ENCODE measurements around the gene GART.

DNA sequence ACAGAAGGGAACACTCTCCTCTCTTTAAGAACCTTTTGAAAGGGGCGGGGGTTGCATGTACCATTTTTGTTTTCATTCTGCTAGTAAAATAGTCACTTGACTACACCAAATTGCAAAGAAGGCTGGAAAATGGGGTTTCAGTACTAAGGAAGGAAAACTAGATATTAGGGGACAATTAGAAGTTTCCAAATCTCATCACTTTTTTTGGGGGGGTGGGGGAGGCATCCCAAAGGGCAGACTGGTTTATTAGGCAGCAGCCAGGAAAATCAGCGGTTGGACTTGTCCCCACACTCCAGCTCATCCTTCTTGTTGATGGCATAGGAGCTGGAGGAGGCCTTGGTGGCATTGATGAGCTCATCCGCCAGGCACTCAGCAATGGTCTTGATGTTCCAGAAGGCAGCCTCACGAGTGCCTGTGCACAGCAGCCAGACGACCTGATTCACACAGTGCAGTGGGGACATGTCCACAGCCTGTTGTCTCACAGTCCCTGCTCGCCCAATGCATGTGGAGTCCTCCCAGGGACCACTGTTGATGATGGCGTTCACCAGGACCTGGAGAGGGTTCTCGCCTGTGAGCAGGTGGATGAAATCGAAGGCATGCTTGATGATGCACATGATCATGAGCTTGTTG lies 60.5 kb downstream of the GART start:
- TF ChIP-seq POLR2AphosphoS5 (IDR thresholded peaks at IDR 0.05; ENCODE audit: low read depth, low read length) (no peak), POLR2A (IDR thresholded peaks at IDR 0.05; ENCODE audit: low read depth, low read length) (no peak)
